ENCODE results near the gene PLEKHG5.

PLEKHG5 gene

DNA sequence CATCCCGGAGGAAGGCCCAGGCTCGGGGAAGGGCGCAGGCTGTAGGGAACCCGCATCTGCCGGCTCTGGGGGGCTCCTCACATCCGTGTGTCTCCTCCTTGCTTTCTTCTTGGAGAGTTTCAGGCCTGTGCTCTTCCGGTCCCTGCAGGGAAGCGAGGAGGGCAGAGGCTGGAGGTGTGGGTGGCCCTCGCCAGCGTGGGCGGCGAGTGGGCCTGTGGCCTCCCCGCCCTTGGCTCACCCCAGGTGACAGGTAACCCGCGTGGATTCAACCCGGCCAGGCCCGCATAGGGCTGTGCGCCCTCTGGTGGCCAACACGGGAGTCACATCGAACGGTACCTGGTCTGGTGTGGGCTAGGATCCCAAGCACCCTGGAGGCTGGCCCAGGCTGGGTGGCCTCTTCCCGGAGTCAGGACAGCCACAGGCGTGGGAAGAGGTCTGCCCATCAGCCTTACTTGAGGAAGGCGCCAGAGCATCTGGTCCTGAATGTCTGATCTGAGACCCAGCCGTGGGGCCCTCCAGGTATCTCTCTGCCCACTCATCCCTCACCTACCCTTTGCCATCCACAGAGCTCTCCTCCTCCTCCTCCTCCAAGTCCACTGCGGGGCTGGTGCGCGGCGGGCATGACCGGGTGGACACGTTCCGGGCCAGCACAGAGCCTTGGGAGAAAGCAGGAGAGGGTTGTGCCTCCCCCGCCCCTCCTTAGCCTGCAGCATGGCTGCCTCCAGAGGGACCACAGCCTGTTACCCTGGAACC lies 15.9 kb downstream of the PLEKHG5 start:
- peak; percentile 76 for DNase-seq (ENCODE audit: low spot score)

DNA sequence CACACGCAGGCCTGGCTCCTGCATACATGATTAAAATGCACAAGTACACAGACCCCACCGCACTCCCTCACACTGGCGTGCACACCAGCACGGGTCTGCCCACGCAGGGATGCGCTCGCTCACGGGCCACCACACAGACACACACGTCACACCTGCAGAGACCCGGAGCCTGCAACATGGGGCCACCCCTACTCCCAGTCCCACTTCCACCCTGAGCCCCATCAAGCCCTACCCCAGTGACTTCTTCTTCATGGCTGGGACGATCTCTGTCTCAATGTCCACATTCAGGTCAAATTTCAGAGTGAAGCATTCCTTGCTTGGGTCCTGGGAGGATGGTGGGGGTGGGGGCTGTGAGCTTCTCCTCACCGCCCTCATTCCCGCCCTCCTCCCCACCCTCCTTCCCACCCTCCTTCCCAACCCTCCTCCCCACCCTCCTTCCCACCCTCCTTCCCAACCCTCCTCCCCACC lies 16.6 kb downstream of the PLEKHG5 start:
- DNase-seq (ENCODE audit: low spot score): no peak

GRCh38 chr1:6473974-6474814 lies 17.3 kb downstream of the PLEKHG5 start:
- DNase-seq (ENCODE audit: low spot score): no peak

- no peak for DNase-seq (ENCODE audit: low spot score)
Observed at GRCh38 chr1:6473156-6473555, 18.3 kb downstream of the PLEKHG5 start.

GRCh38 chr1:6472391-6472790 lies 19.1 kb downstream of the PLEKHG5 start:
- DNase-seq (ENCODE audit: low spot score): no peak

GRCh38 chr1:6471970-6472368 lies 19.5 kb downstream of the PLEKHG5 start:
- no peak for DNase-seq (ENCODE audit: low spot score)

DNA sequence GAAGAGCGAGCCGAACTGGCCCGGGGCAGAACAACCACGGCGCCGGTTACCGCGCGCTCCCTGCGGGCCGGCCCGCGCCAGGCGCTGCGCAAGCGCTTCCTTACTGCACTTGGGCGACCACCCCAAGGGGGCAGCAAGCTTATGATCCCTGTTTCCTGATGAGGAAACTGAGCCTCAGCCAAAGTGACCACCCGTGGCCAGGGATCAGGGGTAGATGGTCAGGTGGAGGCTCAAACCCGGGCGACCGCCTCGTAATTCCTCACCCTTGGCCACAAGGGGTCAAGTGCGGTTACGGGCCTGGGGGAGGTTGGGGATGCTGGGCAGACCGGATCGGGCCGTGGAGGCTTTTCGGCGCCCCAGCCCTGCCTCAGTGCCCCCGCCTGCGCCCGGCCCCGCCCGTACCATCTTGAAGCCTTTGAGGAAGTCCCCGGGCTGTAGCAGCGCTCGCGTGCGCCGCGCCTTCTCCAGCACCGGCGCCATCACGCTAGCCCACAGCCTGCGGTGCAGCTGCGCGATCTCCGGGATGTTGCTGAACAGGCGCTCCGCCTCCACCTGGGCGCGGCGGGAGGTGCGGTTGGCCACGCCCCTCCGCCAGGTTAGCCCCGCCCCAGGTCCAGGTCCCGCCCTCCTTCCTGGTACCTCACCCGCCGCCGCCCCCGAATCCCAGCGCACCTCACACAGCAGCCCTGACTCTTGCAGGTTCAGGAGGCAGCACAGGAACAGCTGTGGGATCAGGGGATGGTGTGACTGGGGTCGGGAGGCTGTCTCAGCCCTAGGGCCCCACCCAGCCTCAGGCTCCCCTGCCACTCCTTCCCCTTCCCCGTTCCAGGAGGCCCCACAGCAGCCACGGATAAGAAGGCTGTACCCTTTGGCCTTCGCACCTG lies 20.1 kb downstream of the PLEKHG5 start:
- DNase-seq (ENCODE audit: low spot score): no peak

GRCh38 chr1:6470132-6471085 lies 21.1 kb downstream of the PLEKHG5 start:
- DNase-seq (ENCODE audit: low spot score): no peak

GRCh38 chr1:6468729-6469461 lies 22.6 kb downstream of the PLEKHG5 start:
- no peak for DNase-seq (ENCODE audit: low spot score)

- DNase-seq (ENCODE audit: low spot score): no peak
Observed at GRCh38 chr1:6467744-6468688, 23.5 kb downstream of the PLEKHG5 start.

- DNase-seq (ENCODE audit: low spot score): no peak
Observed at GRCh38 chr1:6467224-6467623, 24.2 kb downstream of the PLEKHG5 start.

- DNase-seq (ENCODE audit: low spot score): no peak
Observed at GRCh38 chr1:6466751-6467150, 24.7 kb downstream of the PLEKHG5 start.

- peak; percentile 60 for DNase-seq (ENCODE audit: low spot score)
Observed at GRCh38 chr1:6466023-6466422, 25.4 kb downstream of the PLEKHG5 start, which contains the start of gene TNFRSF25. Gene TNFRSF25 (minus strand): TSS chr1:6466173. CDS start chr1:6466107, 66 bp downstream.

- DNase-seq (ENCODE audit: low spot score): no peak
Observed at GRCh38 chr1:6465461-6466005, 25.9 kb downstream of the PLEKHG5 start.

GRCh38 chr1:6464915-6465314 lies 26.6 kb downstream of the PLEKHG5 start:
- DNase-seq (ENCODE audit: low spot score): no peak

GRCh38 chr1:6464514-6464836 lies 27.0 kb downstream of the PLEKHG5 start:
- DNase-seq (ENCODE audit: low spot score): peak; percentile 63

GRCh38 chr1:6463120-6463412 lies 28.4 kb downstream of the PLEKHG5 start:
- no peak for DNase-seq (ENCODE audit: low spot score)

DNA sequence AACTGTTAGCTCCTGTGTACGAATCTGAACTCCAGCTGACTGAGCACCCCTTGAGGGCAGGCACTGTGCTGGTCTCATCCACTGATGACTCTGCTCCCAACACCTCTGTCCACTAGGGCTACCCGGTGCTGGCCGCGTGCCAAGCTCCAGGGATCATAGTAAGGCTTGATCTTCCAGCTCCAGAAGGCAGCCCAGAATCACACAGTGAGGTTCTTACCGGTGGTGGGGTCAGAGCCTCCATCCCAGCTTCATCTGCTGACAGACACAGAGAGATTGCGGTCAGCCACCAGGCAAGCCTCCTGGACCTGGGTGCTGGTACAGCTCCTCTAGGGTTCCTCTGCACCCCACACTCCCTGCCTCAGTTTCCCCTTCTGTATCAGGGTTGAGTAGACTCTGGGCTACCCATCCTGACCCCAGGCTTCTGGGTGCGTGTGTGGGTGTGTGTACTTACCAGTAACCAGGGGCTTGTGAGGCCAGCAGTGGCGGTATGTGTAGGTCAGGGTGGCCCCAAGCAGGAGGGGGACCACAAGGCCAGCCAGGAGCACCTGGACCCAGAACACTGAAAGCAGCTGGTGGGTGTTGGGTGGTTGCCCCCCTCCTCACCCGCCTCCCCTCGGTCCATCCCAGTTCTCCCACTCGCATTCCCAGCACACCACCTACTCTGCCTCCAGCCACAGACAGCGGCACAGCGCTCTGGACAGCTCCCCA lies 28.9 kb downstream of the PLEKHG5 start:
- no peak for DNase-seq (ENCODE audit: low spot score)
